Endothelial cell of umbilical vein (primary cell): ENCODE data around the gene PSMD5. TPM values are rescaled to one million over a fixed set of nuclear protein-coding genes. Genes with fewer than 3 reads are reported as not detected.

Experiments used
- BruUV-seq: library from RNA; stranded (reverse); fragments of 400-500 nt; replicated peaks from 2 replicates; lab custom pipeline; 2021; lab: Mats Ljungman, UMichigan
- CTCF ChIA-PET: fragments of 300-600, 350-600 bp; sonication (Branson Sonifier 250); formaldehyde crosslinking; loops from one replicate; lab custom pipeline; 2021; ENCODE audit warnings: antibody characterized with exemption, inconsistent platforms; lab: Charles Lee
- POLR2A ChIA-PET: fragments of 300-600, 350-600 bp; sonication (Branson Sonifier 250); formaldehyde crosslinking; loops from one replicate; lab custom pipeline; 2021; ENCODE audit warnings: antibody characterized with exemption, inconsistent platforms; lab: Charles Lee
- DNase-seq: peaks from one replicate; pipeline ENCODE4 v3.0.0-alpha.2; 2011; ENCODE audit warnings: low read depth, low spot score
- FAIRE-seq: peaks from 2 replicates; lab custom pipeline; 2011; peaks lifted over from hg19 to GRCh38; lab: Jason Lieb, UNC
- H2AFZ ChIP-seq: 2 replicates; pipeline ENCODE4 v1.6.0; 2012; ENCODE audit warnings: low read depth, low read length, control low read depth, inconsistent platforms
- H3K27ac ChIP-seq: 2 replicates; pipeline ENCODE4 v1.5.1; 2011; ENCODE audit warnings: low read depth, mild to moderate bottlenecking, control low read depth, low read length, moderate library complexity; ENCODE audit not compliant: insufficient read depth
- H3K27me3 ChIP-seq, 2 experiments: 2 replicates each; pipeline versions ENCODE4 v1.6.0 to v1.6.1; 2011; ENCODE audit warnings: low read length in 2 of 2, mixed read lengths in 1 of 2; ENCODE audit not compliant: control insufficient read depth in 2 of 2, insufficient read depth in 2 of 2
- H3K36me3 ChIP-seq, 2 experiments: 2 replicates in 1 of 2; 3 replicates in 1 of 2; pipeline ENCODE4 v1.5.1; 2011; ENCODE audit warnings: low read length in 2 of 2, mild to moderate bottlenecking in 1 of 2, moderate library complexity in 1 of 2; ENCODE audit not compliant: control insufficient read depth in 2 of 2, insufficient read depth in 2 of 2; ENCODE audit errors: extremely low read depth in 1 of 2
- H3K4me1 ChIP-seq: 3 replicates; pipeline ENCODE4 v1.5.1; 2011; ENCODE audit warnings: mild to moderate bottlenecking, low read length; ENCODE audit not compliant: control insufficient read depth, insufficient read depth; ENCODE audit errors: extremely low read depth
- H3K4me2 ChIP-seq: 2 replicates; pipeline ENCODE4 v1.6.1; 2011; ENCODE audit warnings: low read length, control low read depth, mixed read lengths; ENCODE audit not compliant: insufficient read depth
- H3K4me3 ChIP-seq, 3 experiments: fragments of 200-600 bp in 1 of 3; sonication (generic), shearing (Covaris generic) in 1 of 3; replicated peaks in 1 of 3; 2 replicates each; pipeline ENCODE4 v1.5.1; 2011 to 2016; ENCODE audit warnings: control low read depth in 3 of 3, low read length in 3 of 3, mild to moderate bottlenecking in 2 of 3, inconsistent platforms in 1 of 3, low read depth in 1 of 3, moderate library complexity in 1 of 3; ENCODE audit not compliant: insufficient read depth in 1 of 3
- H3K79me2 ChIP-seq: 2 replicates; pipeline ENCODE4 v1.6.0; 2012; ENCODE audit warnings: low read length, inconsistent platforms; ENCODE audit not compliant: control insufficient read depth, insufficient read depth
- H3K9ac ChIP-seq: replicated peaks from 2 replicates; pipeline ENCODE3; 2011; ENCODE audit warnings: low read length, control low read depth; ENCODE audit not compliant: insufficient read depth; ENCODE audit errors: extremely low read depth
- H3K9me1 ChIP-seq: replicated peaks from 3 replicates; pipeline ENCODE4 v1.6.0; 2011; ENCODE audit warnings: mild to moderate bottlenecking, low read length; ENCODE audit not compliant: control insufficient read depth, insufficient read depth; ENCODE audit errors: extremely low read depth
- H3K9me3 ChIP-seq: replicated peaks from 2 replicates; pipeline ENCODE4 v1.5.1; 2012; ENCODE audit warnings: low read length, inconsistent platforms; ENCODE audit not compliant: control insufficient read depth, insufficient read depth
- H4K20me1 ChIP-seq: replicated peaks from 2 replicates; pipeline ENCODE3; 2011; ENCODE audit warnings: mild to moderate bottlenecking, low read length; ENCODE audit not compliant: control insufficient read depth, insufficient read depth; ENCODE audit errors: extremely low read depth
- CTCF ChIP-seq, 2 donors: IDR thresholded peaks; 1 replicate in 1 of 2; 2 replicates in 1 of 2; pipeline ENCODE4 v1.5.1; 2011; ENCODE audit warnings: low read length in 2 of 2, mild to moderate bottlenecking in 2 of 2, moderate library complexity in 2 of 2, control low read depth in 1 of 2, inconsistent platforms in 1 of 2, low read depth in 1 of 2; ENCODE audit not compliant: insufficient read depth in 1 of 2; ENCODE audit errors: extremely low read depth in 1 of 2
- EZH2 ChIP-seq: IDR thresholded peaks from 2 replicates; pipeline ENCODE4 v1.6.1; 2012; ENCODE audit warnings: borderline replicate concordance, low read depth, mild to moderate bottlenecking, moderate library complexity, low read length, inconsistent platforms; ENCODE audit not compliant: severe bottlenecking
- GATA2 ChIP-seq: IDR thresholded peaks from 2 replicates; pipeline ENCODE4 v1.7.0; 2011; ENCODE audit warnings: low read depth, mild to moderate bottlenecking, moderate library complexity, mixed read lengths, low read length; ENCODE audit not compliant: insufficient read length, insufficient read depth
- JUN ChIP-seq: IDR thresholded peaks from 2 replicates; pipeline ENCODE4 v1.6.1; 2011; ENCODE audit warnings: borderline replicate concordance, low read depth; ENCODE audit not compliant: insufficient read length, insufficient read depth
- MAX ChIP-seq: IDR thresholded peaks from 2 replicates; pipeline ENCODE4 v1.6.1; 2011; ENCODE audit not compliant: insufficient read depth, insufficient read length
- MYC ChIP-seq: IDR thresholded peaks from one replicate; pipeline ENCODE4 v1.6.1; 2011; ENCODE audit warnings: mild to moderate bottlenecking, low read depth, low read length
- POLR2A ChIP-seq: IDR thresholded peaks from 2 replicates; pipeline ENCODE4 v1.6.1; 2012; ENCODE audit warnings: low read depth, mild to moderate bottlenecking, control low read depth, low read length
- POLR2AphosphoS5 ChIP-seq: IDR thresholded peaks from 2 replicates; pipeline ENCODE4 v1.6.1; 2012; ENCODE audit warnings: low read depth, mild to moderate bottlenecking, control low read depth, low read length, moderate library complexity; ENCODE audit not compliant: insufficient read depth
- dilution Hi-C: fragments of 300-500 bp; cut with MboI; formaldehyde crosslinking; loops from one replicate; pipeline ENCODE4 v1.15.0; 2019; ENCODE audit warnings: low sequenced_read_pairs; ENCODE audit not compliant: extremely low pct_ligation_motif_present
- intact Hi-C: fragments of 100-400 bp; cut with micrococcal nuclease; formaldehyde crosslinking; loops from one replicate; pipeline ENCODE4 v1.10.0; 2022
- polyA plus RNA-seq, 4 experiments: library from polyadenylated mRNA; depleted of rRNA in 3 of 4; stranded (reverse) in 3 of 4; unstranded in 1 of 4; fragments of >200 nt; gene quantifications; 2 replicates each; pipeline versions ENCODE4 v1.2.1 to v1.2.3, GENCODE V29; 2011 to 2012; ENCODE audit warnings: missing spikeins in 1 of 4
- total RNA-seq: library from RNA; stranded (reverse); gene quantifications from 2 replicates; pipeline ENCODE4 v1.2.3, GENCODE V29; 2021

Gene PSMD5
- total and polyA plus RNA-seq, 2 donors (not counting 3 experiments of a cell fraction or from before 2014, with no cell fraction given), result 20.4 to 70.2 TPM

GRCh38 chr9:120846251-120846889 is 3.6 kb upstream of the PSMD5 start:
- Histone ChIP-seq H3K9me3 (no peaks in the 10 kb centered on the region), H3K4me2 (no peak overlapping the region), H4K20me1 (no peaks in the 10 kb centered on the region), H3K4me1 (peaks cover 30% of the 10 kb centered on the region), H3K36me3 (no peaks in the 10 kb centered on the region), H3K27me3 (no peaks in the 10 kb centered on the region), H3K9ac (no peak overlapping the region), H2AFZ (no peak overlapping the region), H3K9me1 (no peaks in the 10 kb centered on the region), H3K4me3 (no peak overlapping the region), H3K79me2 (peaks cover 16% of the 10 kb centered on the region), H3K27ac (no peak overlapping the region)
- intact Hi-C loops (no loop called here), dilution Hi-C loops (no loop called here)
- CTCF ChIA-PET, result interaction anchor here (1.4 to 3.8 kb wide), 3 partner anchors 12 to 30 kb away, joined by 3 to 22 read pairs (median 4); partner anchors contain the start of gene PHF19
- no TSS peak for BruUV-seq
- POLR2A ChIA-PET, result interaction anchor here (0.7 kb wide), 1 partner anchor 9 kb away, joined by 3 read pairs; no protein-coding TSS in a partner anchor
- DNase-seq, result peak; percentile 15
- no peak for FAIRE-seq
- TF ChIP-seq POLR2AphosphoS5 (no peak), CTCF (IDR thresholded peaks at IDR 0.05; ENCODE audit: extremely low read depth in 1 of 2, insufficient read depth in 1 of 2, low read depth in 1 of 2, low read length in 2 of 2) (no peak), MYC (no peak), EZH2 (no peak), MAX (no peak), GATA2 (no peak), POLR2A (no peak), JUN (no peak)
